ENCODE measurements around the gene ZMYND10. TPM values are rescaled to one million over a fixed set of nuclear protein-coding genes. Genes with fewer than 3 reads are reported as not detected.

Gene ZMYND10
- polyA plus RNA-seq, 1 experiment: 0.87 TPM

DNA sequence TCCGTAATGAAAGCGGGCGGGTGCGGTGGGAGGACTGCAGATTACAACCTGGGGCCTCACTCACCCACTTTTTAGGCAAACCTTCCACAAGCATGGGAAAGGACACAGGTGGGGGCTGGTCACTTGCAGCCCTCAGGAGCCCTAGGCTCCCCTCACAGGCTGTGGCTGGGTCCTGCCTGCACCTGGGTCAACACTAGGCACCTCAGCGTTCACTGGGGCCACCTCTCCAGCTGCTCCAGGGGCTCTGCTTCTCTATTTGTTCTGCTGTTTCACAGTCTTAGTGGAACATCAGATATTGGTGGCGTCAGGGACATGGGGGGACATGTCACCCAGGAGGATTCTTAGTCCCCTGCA is 43.9 kb upstream of the ZMYND10 start:
- no peak for DNase-seq (ENCODE audit: low read depth, low spot score)
- CTCF ChIA-PET: no interaction called here
- POLR2A ChIA-PET: no interaction called here
- Histone ChIP-seq H3K27me3 (ENCODE audit: control insufficient read depth, insufficient read depth, low read length) (peaks cover 28% of the 10 kb centered on the region), H3K9me3 (ENCODE audit: control insufficient read depth, insufficient read depth, low read length) (no peaks in the 10 kb centered on the region; the same call in 1 of the 2 replicates), H3K27ac (ENCODE audit: low read depth, low read length) (no peak overlapping the region), H3K4me3 (ENCODE audit: low read depth, low read length) (no peak overlapping the region)
- TF ChIP-seq, protein P1, sequence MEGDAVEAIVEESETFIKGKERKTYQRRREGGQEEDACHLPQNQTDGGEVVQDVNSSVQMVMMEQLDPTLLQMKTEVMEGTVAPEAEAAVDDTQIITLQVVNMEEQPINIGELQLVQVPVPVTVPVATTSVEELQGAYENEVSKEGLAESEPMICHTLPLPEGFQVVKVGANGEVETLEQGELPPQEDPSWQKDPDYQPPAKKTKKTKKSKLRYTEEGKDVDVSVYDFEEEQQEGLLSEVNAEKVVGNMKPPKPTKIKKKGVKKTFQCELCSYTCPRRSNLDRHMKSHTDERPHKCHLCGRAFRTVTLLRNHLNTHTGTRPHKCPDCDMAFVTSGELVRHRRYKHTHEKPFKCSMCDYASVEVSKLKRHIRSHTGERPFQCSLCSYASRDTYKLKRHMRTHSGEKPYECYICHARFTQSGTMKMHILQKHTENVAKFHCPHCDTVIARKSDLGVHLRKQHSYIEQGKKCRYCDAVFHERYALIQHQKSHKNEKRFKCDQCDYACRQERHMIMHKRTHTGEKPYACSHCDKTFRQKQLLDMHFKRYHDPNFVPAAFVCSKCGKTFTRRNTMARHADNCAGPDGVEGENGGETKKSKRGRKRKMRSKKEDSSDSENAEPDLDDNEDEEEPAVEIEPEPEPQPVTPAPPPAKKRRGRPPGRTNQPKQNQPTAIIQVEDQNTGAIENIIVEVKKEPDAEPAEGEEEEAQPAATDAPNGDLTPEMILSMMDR (IDR thresholded peaks at IDR 0.05; ENCODE audit: low read depth, low read length): no peak

DNA sequence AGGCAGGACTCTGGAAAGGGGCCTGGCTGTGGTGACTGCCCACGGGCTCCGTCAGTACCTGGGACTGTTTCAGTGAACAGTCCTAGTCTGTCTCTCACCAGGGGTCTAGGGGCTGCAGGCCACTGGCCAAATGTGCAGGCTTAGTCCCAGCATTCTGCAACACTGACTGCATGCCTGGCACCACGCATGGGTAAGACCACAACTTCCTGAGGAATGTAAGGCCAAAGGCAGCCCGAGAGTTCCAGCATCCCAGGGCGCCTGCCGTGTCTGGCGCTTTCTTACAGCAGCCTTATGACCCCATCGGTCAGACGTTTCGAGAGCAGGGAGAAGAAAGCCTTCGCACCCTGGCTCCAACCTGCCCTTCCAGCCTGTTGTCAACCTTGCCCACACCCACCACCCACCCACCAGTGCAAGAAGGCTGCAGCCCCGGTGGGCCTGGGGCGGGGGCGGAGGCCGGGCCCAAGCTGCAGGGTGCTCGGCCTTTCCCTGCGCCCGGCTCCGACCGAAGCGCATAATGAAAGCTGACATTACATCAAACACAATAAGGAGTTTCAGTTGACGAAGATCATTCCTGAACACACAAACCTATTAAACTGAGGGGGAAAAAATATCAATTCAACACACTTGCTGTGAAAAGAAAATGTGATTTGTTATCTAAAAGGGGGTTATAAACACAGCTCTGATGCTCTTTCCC is 43.3 kb upstream of the ZMYND10 start:
- no peak for DNase-seq (ENCODE audit: low read depth, low spot score)
- H3K27ac ChIP-seq (ENCODE audit: low read depth, low read length): no peak overlapping the region
- TF ChIP-seq, protein P1 (IDR thresholded peaks at IDR 0.05; ENCODE audit: low read depth, low read length): no peak

DNA sequence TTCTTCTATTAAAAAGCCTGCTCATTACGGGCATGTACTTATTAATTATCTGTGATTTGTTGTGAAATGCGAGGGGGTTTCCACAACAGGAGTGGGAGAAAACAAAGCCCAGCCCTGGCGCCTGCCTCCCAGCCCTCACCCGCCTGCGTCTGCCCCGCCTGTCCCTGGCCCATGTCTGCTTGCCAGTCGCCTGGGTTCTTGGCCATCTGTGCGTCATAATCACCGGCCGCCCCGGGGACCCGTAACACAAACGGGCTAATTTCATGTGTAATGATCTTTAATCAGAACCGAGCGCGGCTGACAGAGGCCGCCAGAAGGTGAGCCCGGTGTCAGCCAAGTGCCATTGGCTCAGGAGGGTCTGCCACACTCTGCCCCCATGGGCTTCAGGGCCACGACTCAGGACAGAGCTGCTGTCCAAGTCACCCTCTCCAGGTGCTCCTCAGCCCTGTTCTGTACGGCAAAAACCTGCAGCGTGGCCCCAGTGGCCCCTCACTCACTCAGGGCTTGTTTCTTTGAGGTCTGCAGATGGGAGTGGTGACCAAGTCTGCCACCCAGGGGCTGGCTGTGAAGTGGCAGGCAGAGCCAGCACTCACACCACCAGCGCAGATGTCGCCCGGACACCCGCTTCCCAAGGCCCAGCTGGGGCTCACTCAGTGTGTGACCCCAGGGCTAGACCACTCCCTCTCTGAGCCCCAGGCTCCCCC is 42.6 kb upstream of the ZMYND10 start:
- TF ChIP-seq, protein P1 (IDR thresholded peaks at IDR 0.05; ENCODE audit: low read depth, low read length): peak; percentile 21; the same call in 1 of the 2 replicates
- DNase-seq (ENCODE audit: low read depth, low spot score): no peak
- H3K4me3 ChIP-seq (ENCODE audit: low read depth, low read length): no peak overlapping the region
- POLR2A ChIA-PET: no interaction called here
- peaks cover 30% of the 10 kb centered on the region for H3K27me3 ChIP-seq (ENCODE audit: control insufficient read depth, insufficient read depth, low read length)
- H3K9me3 ChIP-seq (ENCODE audit: control insufficient read depth, insufficient read depth, low read length): no peaks in the 10 kb centered on the region; the same call in 1 of the 2 replicates
- H3K27ac ChIP-seq (ENCODE audit: low read depth, low read length): no peak overlapping the region
- CTCF ChIA-PET: interaction anchor here (0.5 kb wide), 1 partner anchor 161 kb away, joined by 3 read pairs; no protein-coding TSS in a partner anchor

More for the DNA sequence above, 43.3 kb upstream of the ZMYND10 start:
- ChIA-PET POLR2A (no interaction called here), CTCF (interaction anchor here (0.5 kb wide), 1 partner anchor 162 kb away, joined by 3 read pairs; no protein-coding TSS in a partner anchor)
- Histone ChIP-seq H3K9me3 (ENCODE audit: control insufficient read depth, insufficient read depth, low read length) (no peaks in the 10 kb centered on the region; the same call in 1 of the 2 replicates), H3K27me3 (ENCODE audit: control insufficient read depth, insufficient read depth, low read length) (peaks cover 31% of the 10 kb centered on the region), H3K4me3 (ENCODE audit: low read depth, low read length) (no peak overlapping the region)

DNA sequence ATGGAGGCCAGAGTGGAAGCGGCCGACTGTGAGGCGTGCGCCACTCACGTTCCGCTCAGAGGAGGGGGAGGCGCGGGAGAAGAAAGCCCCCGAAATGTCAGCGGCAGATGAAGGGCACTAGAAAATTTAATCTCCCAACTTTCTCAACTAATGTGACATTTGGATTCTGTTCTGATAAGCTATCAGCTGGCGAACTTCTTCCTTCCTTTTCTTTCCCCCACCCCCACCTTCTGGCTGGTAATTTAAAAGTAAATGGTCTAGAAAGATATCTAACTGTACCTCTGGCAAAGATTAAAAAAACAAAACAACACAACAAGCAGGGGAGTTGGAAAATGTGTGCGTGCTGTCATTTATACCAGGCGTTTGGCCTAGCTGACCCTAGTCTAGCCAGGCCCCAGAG is 40.2 kb upstream of the ZMYND10 start:
- Histone ChIP-seq H3K4me3 (ENCODE audit: low read depth, low read length) (no peak overlapping the region), H3K9me3 (ENCODE audit: control insufficient read depth, insufficient read depth, low read length) (no peaks in the 10 kb centered on the region; the same call in 1 of the 2 replicates), H3K27ac (ENCODE audit: low read depth, low read length) (no peak overlapping the region), H3K27me3 (ENCODE audit: control insufficient read depth, insufficient read depth, low read length) (peaks cover 29% of the 10 kb centered on the region)
- DNase-seq (ENCODE audit: low read depth, low spot score): no peak
- CTCF ChIA-PET: no interaction called here
- POLR2A ChIA-PET: interaction anchor here (0.6 kb wide), 1 partner anchor 180 kb away, joined by 3 read pairs; no protein-coding TSS in a partner anchor
- TF ChIP-seq, protein P1 (IDR thresholded peaks at IDR 0.05; ENCODE audit: low read depth, low read length): no peak

DNA sequence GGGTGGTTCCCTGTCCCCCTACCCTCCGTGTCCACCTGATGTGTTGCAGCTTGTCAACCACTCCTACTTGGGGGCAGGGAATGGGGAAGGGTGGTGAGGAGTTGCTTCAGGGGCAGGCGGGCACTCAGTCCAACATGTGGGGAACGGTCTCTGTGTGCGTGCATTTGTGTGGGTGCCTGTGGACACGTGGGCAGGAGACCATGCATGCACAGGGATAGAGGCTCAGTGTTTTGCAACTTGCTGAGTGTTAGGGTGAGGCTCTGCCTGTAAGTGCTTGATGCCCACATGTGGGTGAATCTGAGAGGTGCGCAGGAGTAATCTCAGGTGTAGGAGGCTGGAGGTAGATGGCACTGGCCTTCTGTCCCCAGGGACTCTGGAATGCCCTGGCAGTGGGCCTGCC is 38.2 kb upstream of the ZMYND10 start:
- no peak for DNase-seq (ENCODE audit: low read depth, low spot score)
- TF ChIP-seq, protein P1 (IDR thresholded peaks at IDR 0.05; ENCODE audit: low read depth, low read length): no peak
- Histone ChIP-seq H3K27ac (ENCODE audit: low read depth, low read length) (no peak overlapping the region), H3K27me3 (ENCODE audit: control insufficient read depth, insufficient read depth, low read length) (peaks cover 26% of the 10 kb centered on the region), H3K9me3 (ENCODE audit: control insufficient read depth, insufficient read depth, low read length) (no peaks in the 10 kb centered on the region; the same call in 1 of the 2 replicates), H3K4me3 (ENCODE audit: low read depth, low read length) (no peak overlapping the region)
- ChIA-PET CTCF (no interaction called here), POLR2A (no interaction called here)
